HG02973 (cell line): ENCODE results near the gene ATXN1.

Source experiments
- ATAC-seq: cut with Tn5 transposase; IDR thresholded peaks from one replicate; pipeline ENCODE4 v1.9.1; 2021; ENCODE audit warnings: moderate library complexity; ENCODE audit not compliant: unreplicated experiment

ATXN1 gene

DNA sequence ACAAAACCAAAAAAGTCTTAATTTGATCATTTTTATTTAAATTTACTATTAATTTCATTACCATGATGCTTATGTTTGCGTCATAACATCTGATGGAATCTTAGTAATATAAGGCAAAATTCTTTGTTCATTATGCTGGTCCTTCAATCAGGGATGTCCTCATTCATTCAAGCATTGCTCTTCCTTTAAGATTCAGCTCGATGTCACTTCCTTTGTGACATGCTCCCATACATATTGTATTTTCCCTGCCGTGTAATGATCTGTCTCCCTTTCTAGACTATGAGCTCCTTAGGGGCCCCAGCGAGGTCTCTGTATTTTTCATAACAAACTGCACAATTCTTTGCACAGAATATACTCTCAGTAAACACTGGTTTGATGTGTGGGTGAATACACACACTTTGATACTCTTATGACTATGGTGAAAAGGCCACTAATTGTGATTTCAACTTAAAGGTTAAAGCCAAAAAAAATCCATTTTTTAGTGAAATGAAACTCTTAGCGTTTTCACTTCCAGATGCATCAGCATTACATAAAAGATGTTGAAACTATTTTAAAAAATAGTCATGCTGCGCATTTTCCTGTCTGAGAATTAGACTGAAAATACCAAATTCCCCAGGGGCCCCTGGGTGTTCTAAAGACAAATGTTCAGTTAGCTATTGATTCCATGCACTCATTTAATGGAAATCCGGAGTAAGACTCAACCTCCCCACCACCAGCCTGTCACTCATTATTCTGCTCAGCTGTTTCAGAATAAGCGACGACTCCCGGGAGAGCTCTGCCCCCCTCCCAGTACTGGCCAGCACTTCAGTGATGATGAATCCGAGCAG lies 169.7 kb downstream of the ATXN1 start:
- peak; percentile 78 for ATAC-seq

DNA sequence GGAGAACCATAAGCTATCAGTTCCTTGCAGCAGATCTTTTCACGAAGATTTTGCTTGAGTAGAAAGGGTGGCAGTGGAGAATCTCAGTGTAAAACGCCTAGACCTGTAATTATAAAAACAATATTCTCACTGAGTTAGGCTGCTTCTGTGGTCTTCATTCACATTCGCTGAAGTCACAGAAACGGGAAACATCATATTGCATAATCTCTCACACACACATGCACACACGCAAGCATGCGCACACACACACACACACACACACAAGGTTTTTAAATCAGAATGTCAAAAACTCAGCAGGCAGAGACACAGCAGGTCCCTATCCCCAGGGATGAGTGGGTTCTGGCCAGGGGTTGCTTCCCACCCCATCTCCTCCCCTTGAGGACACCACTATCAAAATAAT lies 175.5 kb downstream of the ATXN1 start:
- ATAC-seq, result no peak

DNA sequence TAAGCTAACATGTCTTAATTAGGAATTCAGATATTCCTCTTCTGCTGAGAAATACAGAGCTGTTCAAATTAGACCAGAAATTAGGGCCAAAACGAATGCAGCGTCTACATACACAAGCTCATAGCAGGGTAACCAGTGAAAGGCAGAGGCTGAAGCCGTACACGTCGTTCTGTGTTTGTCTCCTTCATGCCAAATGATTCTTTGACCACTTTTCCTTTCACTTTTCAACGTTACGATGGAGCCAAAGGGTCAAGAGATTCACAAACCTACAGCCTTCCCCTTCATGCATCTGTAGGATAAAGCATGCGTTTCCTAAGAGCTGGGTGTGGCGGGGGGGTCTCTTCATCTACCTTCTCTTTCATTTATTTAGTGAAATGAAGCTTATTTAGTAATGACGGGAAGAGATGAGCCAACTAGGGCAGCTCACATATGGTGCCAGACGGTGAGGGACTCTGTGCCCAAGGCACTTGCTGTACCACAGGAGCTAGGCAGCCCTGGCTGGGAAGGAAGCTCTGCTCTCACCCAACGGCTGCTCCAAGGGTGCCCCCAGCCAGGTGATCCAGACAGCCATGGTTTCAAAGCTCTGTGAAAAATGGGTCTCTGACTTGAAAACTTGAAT lies 178.0 kb downstream of the ATXN1 start:
- ATAC-seq, result no peak

DNA sequence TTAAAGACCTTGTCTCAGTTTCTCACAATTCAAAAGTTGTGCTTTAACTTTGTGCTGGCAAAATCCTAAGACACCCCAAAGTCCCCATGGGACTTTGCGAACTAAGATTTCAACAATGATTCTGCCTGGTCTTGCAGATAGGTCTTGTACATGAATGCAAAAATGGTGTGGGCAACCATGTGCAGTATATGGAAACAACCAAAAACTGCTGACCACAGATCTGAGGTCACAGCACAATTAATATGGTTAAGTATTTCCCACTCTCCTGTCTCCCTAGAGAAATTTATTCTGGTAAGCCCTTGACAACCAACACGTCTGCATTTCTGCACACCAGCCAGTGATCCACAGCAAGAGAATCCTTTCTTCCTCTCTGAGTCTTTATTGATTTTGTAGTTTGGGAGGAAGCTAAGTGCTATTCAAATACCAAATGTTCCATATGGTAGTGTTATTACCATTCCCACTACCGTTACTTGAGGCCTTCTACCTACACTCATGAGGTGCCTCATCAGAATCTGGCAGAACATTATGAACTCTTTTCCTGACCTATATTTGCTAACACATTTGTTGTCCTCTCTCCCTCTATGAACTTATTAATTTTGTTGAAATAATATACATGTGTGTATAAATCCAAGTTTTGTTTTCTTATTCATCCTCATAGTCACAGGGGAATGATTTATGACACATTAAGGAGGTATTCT lies 178.7 kb downstream of the ATXN1 start:
- no peak for ATAC-seq

DNA sequence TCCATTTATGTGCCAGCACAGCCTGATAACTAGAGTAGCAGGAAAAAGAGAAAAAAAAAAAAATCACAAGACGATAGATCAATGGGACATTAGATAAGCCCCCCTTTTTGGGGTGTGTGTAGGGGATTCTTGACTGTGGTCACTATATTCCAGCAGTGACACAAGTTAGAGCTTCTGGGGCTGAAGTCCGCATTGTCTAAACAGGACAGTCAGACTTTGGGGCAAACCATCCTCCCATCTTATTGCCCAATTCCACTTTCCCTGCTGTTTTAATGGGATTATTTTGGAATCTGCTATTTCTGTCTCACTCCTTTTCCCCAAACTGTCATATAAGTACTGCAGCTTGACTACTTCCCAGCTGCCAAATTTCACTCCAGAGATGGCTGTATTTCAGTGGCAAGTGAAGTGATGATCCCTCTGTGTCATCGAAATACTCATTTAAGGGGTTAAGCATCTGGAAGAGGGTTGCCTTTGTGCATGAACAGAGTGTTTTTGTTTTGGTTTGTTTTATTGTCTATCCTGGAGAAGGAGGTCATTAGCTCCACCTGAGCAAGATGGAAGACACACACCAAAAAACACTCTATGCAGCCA lies 182.5 kb downstream of the ATXN1 start:
- ATAC-seq, result no peak

DNA sequence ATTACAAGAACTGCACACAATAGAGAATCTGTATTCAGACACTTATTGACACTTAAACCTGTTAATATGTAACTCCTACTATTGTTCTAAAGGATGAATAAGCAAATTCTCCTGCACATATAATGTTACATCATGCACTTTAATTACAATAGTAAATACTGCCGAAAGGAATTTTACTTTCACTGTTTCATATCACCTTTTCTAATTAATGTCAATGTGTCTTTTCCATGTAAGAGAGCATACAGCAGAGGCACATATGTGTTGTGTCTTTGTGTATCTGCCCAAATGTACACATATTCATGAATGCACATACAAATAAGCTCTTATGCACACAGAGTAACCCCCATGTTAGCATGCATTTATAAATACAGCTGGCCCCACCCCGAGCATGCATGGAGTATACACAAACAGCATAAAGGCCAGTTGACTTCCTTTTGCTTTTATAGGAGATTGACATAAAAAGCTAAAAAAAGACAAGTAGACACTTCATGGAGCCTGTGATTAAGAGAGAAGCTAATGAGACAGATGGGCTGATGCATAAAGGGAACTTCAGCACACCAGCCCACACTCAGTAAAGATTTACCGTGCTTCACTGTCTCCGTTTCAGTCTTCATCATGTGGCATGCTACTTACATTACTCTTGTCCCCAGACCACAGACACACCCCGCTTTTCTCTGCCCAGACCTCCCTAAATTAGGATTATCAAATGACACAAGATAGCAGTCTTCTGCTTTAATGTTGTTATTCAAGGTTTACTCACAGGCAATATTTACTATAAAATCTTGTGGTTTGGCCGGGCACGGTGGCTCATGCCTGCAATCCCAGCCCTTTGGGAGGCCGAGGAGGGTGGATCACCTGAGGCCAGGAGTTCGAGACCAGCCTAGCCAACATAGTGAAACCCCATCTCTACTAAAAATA lies 184.6 kb downstream of the ATXN1 start:
- ATAC-seq, result no peak

DNA sequence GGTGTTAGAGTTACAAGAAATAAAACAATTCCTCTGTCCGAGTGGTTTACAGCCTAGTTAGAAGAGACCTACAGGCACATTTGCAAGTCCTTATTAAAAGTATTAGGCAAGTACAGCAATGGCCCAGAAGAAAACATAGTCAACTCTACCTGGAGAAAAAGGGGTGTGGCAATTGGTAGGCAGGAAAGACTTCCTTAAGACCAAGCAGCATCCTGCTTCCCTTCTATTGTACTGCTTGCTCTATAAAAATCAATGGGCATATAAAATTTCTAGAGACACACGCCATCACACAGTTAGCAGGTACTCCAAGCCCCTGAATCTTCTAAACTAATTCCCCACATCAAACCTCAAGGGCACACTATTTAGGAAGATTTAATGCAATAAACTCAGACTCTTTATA lies 185.6 kb downstream of the ATXN1 start:
- no peak for ATAC-seq

DNA sequence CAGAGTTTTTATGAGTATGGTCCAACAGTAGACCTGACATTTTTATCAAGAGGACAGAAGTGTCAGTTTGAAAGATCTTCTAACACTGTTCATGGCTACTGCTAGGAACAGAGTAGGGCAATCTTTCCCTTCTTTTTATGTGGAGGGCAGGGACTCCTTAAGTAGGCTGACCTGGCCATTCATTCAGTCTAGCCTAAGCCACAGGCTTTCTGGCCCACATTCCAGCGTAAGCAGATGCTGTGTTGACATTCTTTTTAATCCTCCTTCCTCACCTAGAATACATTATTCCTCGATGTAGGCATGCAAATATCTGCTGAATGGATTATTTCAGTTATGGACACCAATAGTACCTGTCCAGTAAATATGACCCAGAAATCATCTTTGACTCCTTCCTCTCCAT lies 188.3 kb downstream of the ATXN1 start:
- ATAC-seq, result no peak

DNA sequence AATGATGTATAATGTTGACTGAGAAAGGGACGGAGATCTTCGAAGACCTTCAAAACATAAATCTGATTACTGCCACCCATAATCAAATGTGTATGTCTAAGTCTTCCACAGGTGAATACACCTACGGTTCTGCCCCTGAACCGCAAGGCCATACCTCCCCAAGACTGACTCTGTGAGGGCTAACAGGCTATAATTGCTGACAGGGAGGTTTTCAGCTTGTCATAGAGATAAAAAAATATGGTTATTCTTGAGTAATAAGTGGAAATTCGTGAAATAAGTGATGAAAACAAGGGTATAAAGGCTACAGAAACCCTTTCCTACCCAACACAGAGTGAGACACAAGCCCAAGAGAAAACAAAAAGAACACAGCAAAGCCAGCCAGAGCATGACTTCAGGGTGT lies 188.9 kb downstream of the ATXN1 start:
- ATAC-seq, result no peak

DNA sequence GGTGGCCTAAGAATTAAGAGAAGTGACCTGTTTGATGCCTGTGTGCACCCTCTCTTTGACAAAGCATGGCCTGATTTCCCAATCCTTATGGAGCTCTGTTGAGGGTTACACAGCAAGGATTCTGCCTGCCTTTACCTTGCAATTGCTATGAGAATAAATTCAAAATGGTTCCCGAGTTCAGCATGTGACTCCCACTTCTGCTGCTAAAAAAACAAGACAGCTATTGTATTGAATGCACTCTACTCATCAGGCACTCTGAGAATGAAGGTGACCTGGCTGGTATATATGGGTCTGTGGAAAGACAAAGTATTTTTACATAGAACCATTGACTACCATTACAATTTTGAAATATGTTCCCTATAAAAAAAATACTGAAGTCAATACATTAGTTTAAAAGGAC lies 190.3 kb downstream of the ATXN1 start:
- no peak for ATAC-seq

DNA sequence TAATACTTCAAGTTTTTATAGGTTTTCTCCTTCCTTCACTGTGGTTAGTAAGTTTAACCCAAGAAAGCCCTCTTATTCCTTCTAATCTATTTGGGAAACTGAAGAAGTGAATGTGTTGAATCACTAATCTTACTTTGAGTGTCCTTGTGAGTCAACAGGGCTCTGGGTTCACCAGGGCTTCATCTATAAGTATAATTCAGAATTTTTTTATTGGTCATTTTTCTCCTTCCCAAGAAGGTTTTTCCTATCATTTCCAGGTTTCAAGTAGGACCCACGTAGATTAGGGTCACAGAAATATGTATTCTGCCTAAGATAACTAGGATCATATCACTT lies 191.1 kb downstream of the ATXN1 start:
- ATAC-seq, result no peak

DNA sequence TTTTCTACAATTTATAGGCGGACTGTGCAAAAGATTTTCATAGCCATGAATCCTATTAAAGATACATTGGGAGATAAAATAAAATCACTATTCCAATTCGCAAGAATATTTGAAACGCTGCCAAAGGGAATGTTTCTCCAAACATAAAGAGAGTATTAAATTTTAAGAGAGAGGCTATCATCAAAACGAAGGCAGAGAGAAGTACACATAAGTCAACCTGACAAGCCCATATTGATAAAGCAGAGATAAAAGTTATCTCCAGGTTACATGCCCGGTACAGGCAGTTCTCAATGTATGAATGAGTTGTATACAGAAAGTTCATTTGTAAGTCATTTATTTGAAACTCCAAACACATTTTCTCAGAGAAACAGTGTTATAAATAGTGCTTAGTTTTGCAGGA lies 193.1 kb downstream of the ATXN1 start:
- ATAC-seq, result no peak

DNA sequence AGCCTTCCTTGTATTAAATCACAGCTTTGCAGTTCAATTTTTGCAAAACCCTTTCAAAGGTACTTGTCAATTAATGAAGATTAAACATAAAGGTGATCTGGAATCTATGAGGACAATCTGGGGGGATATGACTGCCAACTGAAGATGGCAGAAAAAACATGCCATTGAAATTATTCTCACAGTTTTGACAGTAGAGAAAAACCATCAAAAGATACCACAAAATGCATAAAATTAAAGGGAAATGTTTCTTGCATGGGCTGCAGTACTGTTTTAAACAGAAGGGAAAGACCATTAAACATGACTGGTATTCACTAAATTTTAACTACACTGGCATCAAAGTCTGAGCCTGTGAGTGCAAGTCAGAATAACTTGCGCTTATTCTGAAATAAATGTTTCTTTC lies 194.2 kb downstream of the ATXN1 start:
- no peak for ATAC-seq

DNA sequence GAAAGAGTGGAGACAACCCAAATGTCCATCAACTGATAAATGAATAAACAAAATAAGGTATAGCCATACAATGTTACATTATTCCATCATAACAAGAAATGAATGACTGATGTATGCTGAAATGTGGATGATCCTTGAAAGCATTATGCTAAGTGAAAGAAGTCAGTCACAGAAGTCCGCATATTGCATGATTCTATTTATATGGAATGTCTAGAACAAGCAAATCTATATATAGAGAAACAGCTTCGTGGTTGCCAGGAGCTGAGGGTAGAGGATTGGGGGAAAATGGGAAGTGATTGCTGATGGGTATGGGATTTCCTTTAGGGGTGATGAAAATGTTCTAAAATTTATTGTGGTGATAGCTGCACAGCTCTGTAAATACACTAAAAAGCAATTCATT lies 196.8 kb downstream of the ATXN1 start:
- ATAC-seq, result no peak

DNA sequence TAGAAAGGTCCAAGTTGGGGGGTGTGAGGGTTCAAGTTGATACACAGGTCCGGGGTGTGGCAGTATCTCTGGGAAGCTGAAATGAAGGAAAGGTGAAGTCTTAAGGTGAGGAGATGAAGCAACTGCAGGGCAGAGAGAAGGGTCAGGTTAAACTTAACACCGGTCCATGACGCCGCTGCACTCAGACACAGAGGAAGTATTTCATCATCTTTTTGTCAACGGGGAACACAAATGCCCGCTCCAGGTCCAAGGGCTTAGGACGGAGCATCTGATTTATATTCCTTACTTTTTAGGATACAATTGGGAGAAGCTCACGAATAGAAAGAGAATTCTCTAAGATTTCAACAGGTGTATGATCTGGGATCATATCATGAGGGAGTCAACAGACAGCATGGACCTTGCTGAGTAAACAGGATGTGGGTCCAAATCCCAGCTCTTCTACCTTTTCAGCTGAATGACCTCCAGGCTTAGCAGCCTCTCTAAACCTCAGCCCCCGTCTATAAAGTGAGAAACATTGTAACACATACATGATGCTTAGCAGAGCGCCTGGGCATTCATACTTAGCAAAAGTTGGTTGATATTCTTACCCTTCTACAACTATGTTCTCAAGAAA lies 197.5 kb downstream of the ATXN1 start:
- ATAC-seq, result no peak

DNA sequence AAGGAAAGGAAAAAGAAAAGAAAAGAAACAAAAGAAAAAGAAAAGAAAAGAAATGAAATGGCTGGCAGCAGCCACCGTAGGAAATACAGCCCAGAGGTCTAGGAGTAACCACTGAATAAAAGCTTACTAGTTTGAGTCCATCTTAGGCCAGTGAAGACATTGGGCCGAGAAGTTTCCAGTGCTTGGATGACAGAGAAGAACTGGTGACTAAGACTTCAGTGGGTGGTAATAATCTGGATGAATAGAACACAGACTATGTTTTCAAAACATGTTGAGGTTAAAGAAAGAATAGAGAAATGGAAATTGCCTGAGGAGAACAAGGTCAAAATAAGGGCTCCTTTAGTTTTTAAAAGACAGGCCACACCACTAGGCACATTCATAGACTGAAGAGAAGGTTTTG lies 198.8 kb downstream of the ATXN1 start:
- ATAC-seq, result no peak

DNA sequence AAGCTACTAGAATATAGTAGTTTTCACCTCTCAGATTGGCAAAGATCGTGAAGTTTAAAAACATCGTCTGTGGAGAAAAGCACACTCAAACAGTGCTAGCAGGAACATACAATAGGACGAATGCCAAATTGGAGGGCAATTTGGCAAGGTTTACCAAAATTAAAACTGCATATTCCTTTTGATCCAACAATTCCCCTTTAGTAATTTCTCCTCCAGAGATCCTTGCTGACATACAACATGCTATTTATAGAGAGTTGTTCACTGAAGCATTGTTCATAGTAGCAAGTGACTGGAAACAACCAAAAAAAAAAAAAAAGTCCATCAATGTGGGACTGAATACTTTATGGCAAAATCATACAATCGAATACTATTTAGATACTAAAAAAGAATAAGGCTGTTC lies 202.2 kb downstream of the ATXN1 start:
- ATAC-seq, result no peak

DNA sequence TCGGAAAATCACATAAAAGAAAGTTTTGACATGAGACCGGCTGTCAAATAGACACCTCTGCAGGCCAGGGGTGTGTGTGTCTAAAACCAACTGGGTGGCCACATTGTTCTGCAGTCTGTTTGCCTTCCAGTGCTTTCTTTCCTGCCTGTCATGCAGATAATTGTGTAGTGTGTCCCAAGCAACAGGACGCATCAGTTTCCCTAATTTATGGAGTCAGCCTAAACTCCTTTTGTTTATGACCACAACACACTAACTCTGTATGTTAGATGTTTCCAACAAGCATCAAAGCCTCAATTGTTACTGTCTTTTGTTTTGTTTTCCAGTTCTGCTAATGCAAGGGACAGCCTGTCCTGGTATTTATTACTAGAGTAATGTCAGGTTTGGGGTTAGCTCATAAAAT lies 205.7 kb downstream of the ATXN1 start:
- ATAC-seq, result no peak

DNA sequence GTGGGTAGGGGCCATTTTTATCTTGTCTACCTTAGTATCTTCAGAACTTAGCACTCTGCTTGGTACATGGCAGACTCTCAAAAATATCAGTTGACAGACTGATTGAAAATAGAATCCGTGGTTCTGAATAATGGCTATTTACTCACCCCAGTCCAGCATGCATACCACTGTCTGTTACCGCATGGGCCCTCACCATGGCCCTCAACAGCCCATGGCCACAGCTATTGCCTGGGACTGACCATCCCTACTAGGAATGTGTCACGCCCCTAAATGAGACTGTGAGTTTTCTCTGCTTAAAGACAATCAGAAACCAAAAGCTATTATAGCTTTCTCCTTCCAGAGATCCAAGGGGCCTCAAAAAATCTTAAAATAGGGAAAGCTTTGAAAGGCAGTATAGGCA lies 207.7 kb downstream of the ATXN1 start:
- no peak for ATAC-seq

DNA sequence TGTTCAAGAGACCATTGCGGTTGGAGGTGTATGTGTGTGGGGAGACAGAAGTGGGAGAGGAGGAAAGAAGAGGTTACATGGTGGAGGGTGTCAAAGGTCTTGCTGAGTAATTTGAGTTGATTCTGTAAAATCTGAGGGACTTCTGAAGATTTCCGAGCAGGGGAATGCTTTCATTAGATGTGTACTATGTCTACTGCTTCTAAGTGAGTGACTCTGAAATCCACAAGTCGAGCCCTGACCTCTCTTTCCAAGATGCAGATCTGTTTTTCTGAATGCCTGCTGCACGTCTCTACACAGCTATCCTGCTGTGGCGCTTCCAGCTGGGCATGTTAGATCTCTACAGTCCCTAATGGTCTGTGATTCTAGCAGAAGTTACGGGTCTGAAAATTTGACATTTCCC lies 209.8 kb downstream of the ATXN1 start:
- ATAC-seq, result no peak
